ENCODE results near the gene SMPDL3A.

GRCh38 chr6:122770835-122771601 lies 18.0 kb upstream of the SMPDL3A start:
- TF ChIP-seq CTCF (IDR thresholded peaks at IDR 0.05) (no peak), POLR2A (IDR thresholded peaks at IDR 0.05) (no peak)

Measured in ovary (tissue), 3 donors.